ENCODE results near the gene CD200.
A peak's percentile ranks its signal among the peaks of the same experiment; 100 is the strongest.

CD200 gene

DNA sequence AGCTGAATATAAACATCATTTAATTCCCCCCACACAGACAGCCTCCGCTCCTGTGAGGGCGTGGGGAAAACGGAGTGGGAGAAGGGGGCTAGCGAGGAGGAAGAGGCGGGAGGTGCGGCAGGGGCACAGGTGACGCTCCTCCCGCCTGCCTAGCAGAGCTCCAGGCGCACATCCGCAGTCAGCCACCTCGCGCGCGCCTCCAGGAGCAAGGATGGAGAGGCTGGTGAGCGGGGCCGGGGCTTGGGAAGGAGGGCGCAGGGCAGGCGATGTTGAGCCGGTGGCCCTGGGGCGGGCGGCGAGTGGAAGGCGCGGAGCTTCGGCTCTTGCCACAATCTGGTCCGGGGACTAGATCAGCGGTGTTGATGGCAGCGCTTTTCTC is at the start of gene CD200:
CD200 (plus strand) TSS at position 155 of the 379 bp plus-strand sequence; CDS start at position 212, 57 bp downstream.
- Histone ChIP-seq H3K27ac (peak within 1 kb of the TSS; percentile 15 to 87 (median 69)), H3K4me3 (peak within 1 kb of the TSS; percentile 40 to 65 (median 48))

- no peak overlapping the region for H3K27ac ChIP-seq
- no peak overlapping the region for H3K4me3 ChIP-seq
Observed at GRCh38 chr3:112289011-112289410, 43.9 kb upstream of the CD200 start.

DNA sequence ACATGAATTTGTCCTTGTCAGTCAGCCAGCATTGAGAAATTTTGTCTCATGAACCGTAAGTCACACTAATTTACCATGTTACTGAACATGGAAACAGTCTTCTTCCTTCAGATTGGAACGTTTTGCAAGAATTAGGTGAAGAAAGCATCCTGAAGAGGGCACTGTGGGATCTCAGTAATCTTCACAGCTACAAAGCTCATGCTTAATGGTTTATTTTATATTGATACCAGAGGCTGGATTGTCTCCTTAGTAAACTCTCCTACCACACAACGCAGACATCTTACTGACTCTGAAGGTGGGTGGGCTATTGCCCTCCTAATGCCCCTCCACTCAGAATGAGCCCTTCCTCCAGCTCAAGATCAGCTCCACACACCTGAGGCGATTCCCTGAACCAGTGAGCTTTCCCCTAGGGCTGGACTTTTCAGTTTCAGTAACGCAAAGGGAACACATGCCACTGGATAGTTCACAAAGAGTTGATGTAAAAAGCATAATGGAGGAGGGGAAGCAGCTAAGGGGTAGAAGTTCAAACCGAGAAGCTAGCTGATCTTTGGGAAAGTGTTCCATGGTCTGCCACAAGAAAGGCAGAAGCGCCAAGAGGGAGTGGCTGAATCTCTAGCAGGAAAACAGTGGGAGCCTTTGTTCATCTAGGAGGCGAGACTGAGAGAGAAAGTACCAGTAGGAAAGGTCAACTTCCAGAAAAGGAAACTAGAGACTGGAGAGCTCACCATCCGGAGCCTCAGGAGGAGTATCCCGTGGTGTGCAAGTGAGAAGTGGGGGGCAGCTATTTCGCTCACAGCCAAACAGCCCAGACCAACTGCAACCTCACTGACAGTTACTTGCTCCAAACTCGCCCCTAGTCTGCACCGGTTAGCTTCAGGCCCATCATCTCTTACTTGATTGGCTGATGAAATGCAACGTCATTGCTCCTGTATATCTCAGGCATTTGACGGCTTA is 39.3 kb upstream of the CD200 start, which contains the start of gene SLC9C1:
SLC9C1 (minus strand) TSS at position 849 of the 954 bp plus-strand sequence. CDS start 7,425 bp downstream, outside the sequence.
- peak within 1 kb of the TSS in 11 of 21 experiments; percentile 23 to 70 (median 56) for H3K27ac ChIP-seq
- H3K4me3 ChIP-seq: peak within 1 kb of the TSS; percentile 10 to 31 (median 25)

DNA sequence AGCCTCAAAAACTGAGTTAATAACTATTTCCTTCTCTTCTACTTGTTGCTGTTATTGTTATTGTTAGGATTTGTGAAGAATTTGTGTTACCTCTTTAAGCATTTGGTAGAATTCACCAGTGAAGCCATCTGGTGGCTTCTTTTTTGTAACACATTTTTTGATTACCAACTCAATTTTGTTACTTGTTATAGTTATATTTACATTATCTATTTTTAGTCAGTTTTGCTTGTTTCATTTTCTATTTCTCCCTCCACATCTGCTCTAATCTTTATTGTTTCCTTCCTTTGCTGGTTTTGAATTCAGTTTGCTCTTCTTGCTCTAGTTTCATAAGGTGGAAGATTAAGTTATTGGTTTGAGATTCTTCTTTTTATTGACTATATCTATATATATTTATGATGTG is 35.2 kb upstream of the CD200 start:
- Histone ChIP-seq H3K4me3 (no peak overlapping the region), H3K27ac (peak overlapping the region in 1 of 21 experiments; percentile 18)

DNA sequence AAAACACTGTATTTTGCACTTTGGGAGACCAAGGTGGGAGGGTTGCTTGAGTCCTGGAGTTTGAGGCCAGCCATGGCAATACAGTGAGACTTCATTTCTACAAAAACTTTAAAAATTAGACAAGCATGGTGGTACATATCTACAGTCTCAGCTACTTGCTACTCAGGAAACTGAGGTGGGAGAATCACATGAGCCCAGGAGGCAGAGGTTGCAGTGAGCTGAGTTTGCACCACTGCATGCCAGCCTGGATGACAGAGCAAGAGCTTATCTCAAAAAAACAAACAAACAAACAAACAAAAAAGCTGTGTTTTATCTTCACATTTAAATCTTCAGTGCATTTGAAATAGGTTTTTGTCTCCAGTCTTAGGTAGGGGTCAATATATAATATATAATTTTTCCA is 34.2 kb upstream of the CD200 start:
- Histone ChIP-seq H3K4me3 (no peak overlapping the region), H3K27ac (no peak overlapping the region)

GRCh38 chr3:112302150-112302830 is 30.7 kb upstream of the CD200 start:
- no peak overlapping the region for H3K4me3 ChIP-seq
- no peak overlapping the region for H3K27ac ChIP-seq

GRCh38 chr3:112302881-112303763 is 29.8 kb upstream of the CD200 start:
- H3K4me3 ChIP-seq: peak overlapping the region; percentile 18 to 41 (median 26)
- H3K27ac ChIP-seq: peak overlapping the region in 7 of 21 experiments; percentile 5 to 60 (median 44)

DNA sequence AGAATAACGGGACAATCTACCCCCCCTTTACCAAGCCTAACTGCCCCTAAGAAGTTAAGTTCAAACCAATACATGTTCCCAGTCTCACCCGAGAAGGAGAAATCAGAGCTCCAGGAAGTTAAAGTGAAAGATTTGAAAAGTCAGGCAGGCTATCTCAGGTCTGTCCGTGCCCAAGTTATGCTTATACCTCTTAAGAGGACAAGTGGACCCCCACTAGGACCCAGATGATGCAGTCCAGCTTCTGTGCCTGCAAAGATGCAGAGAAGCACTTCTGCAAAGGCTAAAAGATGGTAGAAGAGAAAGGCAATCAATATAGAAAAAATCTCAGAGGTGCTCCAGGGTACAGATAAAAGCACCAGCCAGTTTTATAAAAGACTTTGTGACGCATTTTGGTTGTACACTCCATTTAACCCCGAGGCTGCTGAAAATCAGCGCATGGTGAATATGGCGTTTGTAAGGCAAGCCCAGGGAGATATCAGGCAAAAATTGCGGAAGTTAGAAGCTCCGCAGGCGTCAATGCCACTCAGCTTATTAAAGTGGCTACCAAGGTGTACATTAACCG is 29.1 kb upstream of the CD200 start:
- peak overlapping the region; percentile 18 to 41 (median 26) for H3K4me3 ChIP-seq
- peak overlapping the region in 8 of 21 experiments; percentile 5 to 60 (median 43) for H3K27ac ChIP-seq

- H3K4me3 ChIP-seq: peak overlapping the region in 1 of 7 experiments; percentile 18
- H3K27ac ChIP-seq: peak overlapping the region in 1 of 21 experiments; percentile 60
Observed at GRCh38 chr3:112304611-112305010, 28.3 kb upstream of the CD200 start.

- Histone ChIP-seq H3K4me3 (no peak overlapping the region), H3K27ac (no peak overlapping the region)
Observed at GRCh38 chr3:112306825-112307224, 26.1 kb upstream of the CD200 start.

DNA sequence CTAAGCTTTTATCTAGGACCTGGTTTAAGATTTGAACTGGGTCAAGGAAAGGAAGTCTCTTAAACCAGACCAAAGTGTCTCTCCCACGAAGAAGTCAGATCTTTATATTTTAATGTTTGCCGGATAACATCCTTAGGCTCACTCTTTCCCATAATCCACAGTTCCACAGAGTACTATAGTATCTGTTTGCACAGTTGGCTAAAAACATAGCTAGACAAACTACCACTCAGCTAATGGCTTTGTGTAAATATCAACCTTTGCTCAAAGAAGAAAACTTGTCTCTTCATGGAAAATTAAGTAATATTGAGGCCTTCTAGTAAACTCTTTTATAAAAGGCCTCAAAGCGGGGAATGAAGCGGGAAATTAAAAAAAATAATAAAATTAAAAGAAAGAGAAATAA is 25.4 kb upstream of the CD200 start:
- H3K4me3 ChIP-seq: no peak overlapping the region
- H3K27ac ChIP-seq: no peak overlapping the region

DNA sequence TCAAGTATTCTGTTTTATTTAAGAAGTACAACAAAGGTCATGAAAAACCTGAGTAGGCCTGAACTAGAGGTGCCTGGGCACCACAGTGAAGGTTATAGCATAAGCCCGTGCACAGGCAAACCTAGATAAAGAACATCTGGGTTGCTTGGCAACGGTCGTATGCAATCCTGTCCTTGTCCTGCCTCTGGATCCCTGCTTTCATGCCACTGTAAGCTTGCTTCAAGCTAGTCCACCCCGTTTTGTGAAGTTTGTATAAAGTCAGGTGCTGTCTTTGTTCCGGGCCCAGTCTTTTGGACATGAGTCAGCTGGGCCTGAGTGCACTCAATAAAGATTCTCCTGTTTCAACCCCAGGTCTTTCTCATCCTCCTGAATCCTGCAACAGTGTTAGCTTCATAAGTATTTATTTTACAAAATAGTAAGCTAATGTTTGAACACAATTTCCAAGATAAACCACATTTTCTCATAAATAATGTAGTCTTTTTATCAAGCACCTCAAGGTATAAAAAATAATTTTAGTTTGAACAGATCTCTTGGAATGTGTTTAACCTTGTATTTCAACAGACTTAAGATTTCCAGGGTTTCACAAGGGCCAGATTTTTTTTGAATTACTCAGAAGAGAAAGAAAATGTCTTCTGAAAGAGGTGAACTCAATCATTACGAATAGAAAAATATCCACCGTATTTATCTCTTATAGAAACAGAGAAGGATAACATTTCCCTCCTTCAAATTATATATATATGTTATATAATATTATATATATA is 24.6 kb upstream of the CD200 start:
- H3K27ac ChIP-seq: no peak overlapping the region

DNA sequence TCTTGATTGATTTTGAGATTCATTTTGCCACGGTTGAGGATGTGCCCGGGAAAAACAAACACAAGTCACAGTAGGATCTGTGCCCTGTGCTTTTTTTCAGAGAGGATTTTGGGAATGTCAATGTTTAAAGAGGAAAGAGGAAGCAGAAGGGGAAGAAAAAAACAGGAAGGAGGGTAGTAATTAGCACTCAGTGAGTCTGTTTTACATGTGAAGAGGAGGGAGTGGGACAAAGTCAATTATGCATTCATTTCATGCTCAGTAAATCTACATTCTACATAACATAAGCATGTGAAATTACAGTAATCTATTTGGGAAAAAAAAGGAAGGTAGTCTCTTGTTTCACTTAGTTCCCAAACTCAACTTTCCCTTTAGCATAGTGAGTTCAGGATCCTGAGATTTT is 18.3 kb upstream of the CD200 start:
- no peak overlapping the region for H3K4me3 ChIP-seq

More for the DNA sequence above, 24.6 kb upstream of the CD200 start:
- H3K4me3 ChIP-seq: no peak overlapping the region

GRCh38 chr3:112315791-112316190 is 17.2 kb upstream of the CD200 start:
- H3K4me3 ChIP-seq: no peak overlapping the region
- no peak overlapping the region for H3K27ac ChIP-seq

More for the DNA sequence above, 18.3 kb upstream of the CD200 start:
- H3K27ac ChIP-seq: no peak overlapping the region

DNA sequence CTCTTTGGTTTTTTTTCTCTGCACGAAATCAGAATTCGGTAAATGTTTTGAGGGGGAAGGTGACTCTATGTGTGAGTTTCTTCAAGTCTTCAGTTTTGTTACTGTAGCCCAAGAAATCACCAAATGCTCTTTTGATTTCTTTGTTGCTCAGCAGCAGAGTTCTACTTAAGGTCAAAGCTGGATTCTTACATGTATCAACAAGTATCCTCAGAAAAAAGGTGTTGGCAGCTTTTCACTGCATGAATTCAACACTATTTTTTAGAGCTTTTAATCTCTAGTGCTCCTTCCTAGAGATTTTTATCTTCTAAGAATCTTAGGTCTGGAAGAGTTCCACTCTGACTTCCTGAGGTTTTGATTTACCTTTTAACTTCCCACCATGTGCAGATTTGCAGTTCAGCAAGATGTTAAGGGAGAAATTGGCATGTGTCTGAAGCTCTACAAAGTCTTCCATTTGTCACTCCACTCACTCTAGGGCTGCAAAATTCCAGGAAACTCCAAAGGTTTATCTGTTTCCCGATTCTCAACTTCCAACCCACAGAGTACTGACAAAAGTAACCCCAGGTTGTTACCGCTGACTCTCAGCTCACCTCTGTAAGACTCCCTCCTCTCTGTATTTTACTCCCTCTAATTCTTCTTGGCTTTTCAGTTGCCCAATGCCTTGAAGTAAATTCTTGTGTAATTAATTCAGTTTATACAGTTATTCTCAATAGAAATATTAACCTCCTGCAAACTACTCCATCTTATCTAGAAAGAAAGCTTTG is 13.3 kb upstream of the CD200 start:
- H3K27ac ChIP-seq: no peak overlapping the region

GRCh38 chr3:112320691-112321090 is 12.3 kb upstream of the CD200 start:
- Histone ChIP-seq H3K27ac (no peak overlapping the region), H3K4me3 (no peak overlapping the region)

More for the DNA sequence above, 13.3 kb upstream of the CD200 start:
- no peak overlapping the region for H3K4me3 ChIP-seq

- no peak overlapping the region for H3K27ac ChIP-seq
- H3K4me3 ChIP-seq: no peak overlapping the region
Observed at GRCh38 chr3:112321867-112322652, 10.9 kb upstream of the CD200 start.

All from skin epidermis (tissue), 12 donors.